ENCODE measurements around the gene MTMR3.

DNA sequence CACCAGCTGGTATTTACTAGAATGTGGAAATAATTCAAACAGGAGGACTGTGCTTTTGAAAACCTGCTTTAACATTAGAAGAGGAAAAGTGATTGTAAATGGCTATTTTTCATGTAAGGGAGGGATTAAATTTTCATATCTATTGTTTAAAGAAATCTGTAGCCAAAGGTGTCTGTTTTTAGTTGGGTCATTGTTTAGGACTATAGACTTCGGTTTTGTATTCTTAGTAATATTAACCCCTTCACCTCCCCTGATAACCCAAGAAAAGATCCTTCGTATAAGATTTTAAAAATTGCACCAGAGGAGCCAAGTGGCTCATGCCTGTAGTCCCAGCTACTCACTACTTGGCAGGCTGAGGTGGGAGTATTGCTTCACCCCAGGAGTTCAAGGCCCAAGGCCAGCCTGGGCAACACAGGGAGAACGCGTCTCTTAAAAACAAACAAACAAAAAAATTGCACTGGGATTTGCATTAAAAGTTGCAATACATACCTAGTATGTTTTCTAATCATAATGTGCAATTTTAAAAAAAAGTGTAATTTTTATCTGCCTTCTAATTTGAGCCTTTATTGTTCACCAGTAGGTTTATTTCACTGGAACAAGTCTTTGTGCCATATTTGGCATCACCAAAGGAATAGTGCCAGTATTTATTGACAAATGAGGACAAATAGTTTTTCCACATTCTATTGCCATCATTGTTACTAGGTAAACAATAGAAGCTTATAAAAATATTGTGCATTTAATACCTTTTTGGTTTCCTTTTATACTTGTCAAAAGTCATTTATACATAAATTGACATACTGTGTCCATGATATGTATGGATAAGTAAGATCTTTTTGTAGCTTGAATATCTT is 34.3 kb downstream of the MTMR3 start:
- TF ChIP-seq, protein P1, sequence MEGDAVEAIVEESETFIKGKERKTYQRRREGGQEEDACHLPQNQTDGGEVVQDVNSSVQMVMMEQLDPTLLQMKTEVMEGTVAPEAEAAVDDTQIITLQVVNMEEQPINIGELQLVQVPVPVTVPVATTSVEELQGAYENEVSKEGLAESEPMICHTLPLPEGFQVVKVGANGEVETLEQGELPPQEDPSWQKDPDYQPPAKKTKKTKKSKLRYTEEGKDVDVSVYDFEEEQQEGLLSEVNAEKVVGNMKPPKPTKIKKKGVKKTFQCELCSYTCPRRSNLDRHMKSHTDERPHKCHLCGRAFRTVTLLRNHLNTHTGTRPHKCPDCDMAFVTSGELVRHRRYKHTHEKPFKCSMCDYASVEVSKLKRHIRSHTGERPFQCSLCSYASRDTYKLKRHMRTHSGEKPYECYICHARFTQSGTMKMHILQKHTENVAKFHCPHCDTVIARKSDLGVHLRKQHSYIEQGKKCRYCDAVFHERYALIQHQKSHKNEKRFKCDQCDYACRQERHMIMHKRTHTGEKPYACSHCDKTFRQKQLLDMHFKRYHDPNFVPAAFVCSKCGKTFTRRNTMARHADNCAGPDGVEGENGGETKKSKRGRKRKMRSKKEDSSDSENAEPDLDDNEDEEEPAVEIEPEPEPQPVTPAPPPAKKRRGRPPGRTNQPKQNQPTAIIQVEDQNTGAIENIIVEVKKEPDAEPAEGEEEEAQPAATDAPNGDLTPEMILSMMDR (IDR thresholded peaks at IDR 0.05), result no peak
- no peak for TF ChIP-seq ZFX (IDR thresholded peaks at IDR 0.05; ENCODE audit: borderline replicate concordance)

All from 22Rv1 (cell line).